HG03521 (cell line): ENCODE results near the gene CSAG3.
"Not testable (repeated sequence)": the region's sequence is repeated elsewhere in the genome, so short reads cannot be mapped to it uniquely, and the experiment has no call there.

Experiments
- ATAC-seq: cut with Tn5 transposase; IDR thresholded peaks from one replicate; pipeline ENCODE4 v1.9.1; 2021; ENCODE audit warnings: mild to moderate bottlenecking, moderate library complexity; ENCODE audit not compliant: unreplicated experiment

The CSAG3 gene

GRCh38 chrX:152758918-152759317 lies at the start of gene CSAG3:
Gene CSAG3, plus strand, starts transcription at chrX:152759218.
- not testable (repeated sequence) for ATAC-seq

- ATAC-seq: not testable (repeated sequence)
These were observed 45.8 kb upstream of the CSAG3 start for GRCh38 chrX:152713195-152713594.

GRCh38 chrX:152713815-152714787 lies 44.9 kb upstream of the CSAG3 start, which contains the start of gene MAGEA2B:
Gene MAGEA2B, plus strand, starts transcription at chrX:152714628. Its CDS starts 2,479 bp downstream, at chrX:152717107.
- ATAC-seq: not testable (repeated sequence)

GRCh38 chrX:152725409-152725808 lies 33.6 kb upstream of the CSAG3 start:
- no peak for ATAC-seq

- ATAC-seq: no peak
These were observed 25.6 kb upstream of the CSAG3 start, which contains the start of the genes CSAG1 and MAGEA12 for GRCh38 chrX:152733261-152733975. Gene CSAG1, minus strand, starts transcription at chrX:152733721. Its CDS starts 1,261 bp downstream, at chrX:152732460. Gene MAGEA12, plus strand, starts transcription at chrX:152733757. Its CDS starts 2,405 bp downstream, at chrX:152736162.

- ATAC-seq: not testable (repeated sequence)
These were observed 24.7 kb upstream of the CSAG3 start for GRCh38 chrX:152734143-152734858.

- no peak for ATAC-seq
These were observed 23.9 kb upstream of the CSAG3 start for GRCh38 chrX:152735101-152735500.

- no peak for ATAC-seq
These were observed 23.0 kb upstream of the CSAG3 start for GRCh38 chrX:152735860-152736511.

GRCh38 chrX:152736528-152736927 lies 22.5 kb upstream of the CSAG3 start:
- not testable (repeated sequence) for ATAC-seq

- ATAC-seq: no peak
These were observed 20.5 kb upstream of the CSAG3 start for GRCh38 chrX:152738560-152738959.

- not testable (repeated sequence) for ATAC-seq
These were observed 5.0 kb upstream of the CSAG3 start, which contains the start of gene MAGEA2 for GRCh38 chrX:152753686-152754650. Gene MAGEA2, minus strand, starts transcription at chrX:152753842. Its CDS starts 2,479 bp downstream, at chrX:152751363.

GRCh38 chrX:152754871-152755270 lies 4.1 kb upstream of the CSAG3 start:
- not testable (repeated sequence) for ATAC-seq

GRCh38 chrX:152759544-152759943 lies 526 bp downstream of the CSAG3 start:
- not testable (repeated sequence) for ATAC-seq

GRCh38 chrX:152761582-152761981 lies 2.6 kb downstream of the CSAG3 start:
- ATAC-seq: not testable (repeated sequence)

- not testable (repeated sequence) for ATAC-seq
These were observed 7.5 kb downstream of the CSAG3 start for GRCh38 chrX:152766562-152766961.

GRCh38 chrX:152769549-152770289 lies 10.7 kb downstream of the CSAG3 start, which contains the start of gene MAGEA6:
Gene MAGEA6, minus strand, starts transcription at chrX:152769689. Its CDS starts 2,039 bp downstream, at chrX:152767650.
- not testable (repeated sequence) for ATAC-seq

GRCh38 chrX:152787062-152787461 lies 28.0 kb downstream of the CSAG3 start:
- ATAC-seq: peak; percentile 81

- ATAC-seq: no peak
These were observed 39.9 kb downstream of the CSAG3 start for GRCh38 chrX:152798945-152799344.
